Stimulated activated CD4-positive, alpha-beta T cell treated with anti-CD3 and anti-CD28 coated beads, Interleukin-15, amount 100 ng/mL, for 48 hours (primary cell): ENCODE results near the gene MOK.

Experiments used
- DNase-seq, 2 donors: peaks; one replicate each; pipeline ENCODE4 v3.0.0-alpha.2; 2020; ENCODE audit warnings: low read depth in 2 of 2

MOK gene

DNA sequence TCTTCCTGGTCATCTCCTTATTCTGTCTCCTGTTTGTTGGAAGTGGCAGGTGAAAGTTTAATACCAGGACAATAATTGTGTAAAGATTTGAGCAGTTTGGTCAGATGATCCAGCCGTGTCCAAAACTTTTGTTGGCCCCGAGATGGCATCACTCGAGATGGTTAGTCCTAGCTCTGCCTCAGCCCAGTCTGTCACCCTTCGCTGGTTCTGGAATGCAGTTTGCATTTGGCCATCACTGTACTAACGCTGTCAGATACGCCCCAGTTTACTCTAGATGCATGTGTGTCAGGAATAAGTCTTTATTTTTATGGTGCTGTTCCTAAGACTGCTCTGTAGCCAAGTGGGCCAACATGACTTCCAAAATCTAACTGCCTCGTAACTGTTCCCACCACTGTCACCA lies 79.6 kb downstream of the MOK start:
- no peak for DNase-seq

DNA sequence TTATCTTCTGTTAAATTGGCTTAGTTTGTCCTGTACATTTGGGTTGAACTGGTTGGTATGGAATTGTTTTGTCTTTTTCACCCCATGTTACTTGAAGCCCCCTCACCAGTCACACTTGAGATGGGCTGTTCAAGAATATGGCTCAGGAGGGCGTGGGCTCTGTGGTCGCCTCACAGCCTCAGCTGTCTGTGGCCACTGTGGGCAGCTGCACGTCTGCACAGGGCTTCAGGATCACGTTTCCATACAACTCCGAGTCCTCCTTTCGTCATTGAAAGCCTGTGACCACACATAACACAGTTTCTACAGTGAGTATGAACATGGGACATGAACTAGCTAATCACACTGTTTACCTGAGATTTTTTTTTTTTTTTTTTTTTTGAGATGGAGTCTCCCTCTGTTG lies 81.3 kb downstream of the MOK start:
- DNase-seq: no peak

DNA sequence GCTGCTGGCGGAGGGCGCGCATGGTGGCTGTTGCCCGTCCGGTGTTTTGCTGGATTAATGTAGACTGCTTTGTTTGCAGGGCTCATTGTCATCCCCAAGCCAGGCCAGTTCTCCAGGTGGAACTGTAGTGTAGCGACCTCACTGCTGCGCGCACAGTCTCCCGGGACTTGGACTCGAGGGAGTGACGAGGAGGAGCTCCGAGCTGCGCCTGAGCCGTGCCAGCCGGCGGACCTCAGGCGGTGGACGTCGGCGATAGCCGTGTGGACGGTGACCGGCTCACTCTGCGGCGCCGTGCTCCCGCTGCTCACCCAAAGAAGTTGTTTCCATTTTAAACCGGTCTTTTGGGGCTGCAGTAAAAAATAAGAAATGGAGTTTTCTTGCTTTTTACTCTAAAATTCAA lies 82.2 kb downstream of the MOK start:
- DNase-seq: no peak

DNA sequence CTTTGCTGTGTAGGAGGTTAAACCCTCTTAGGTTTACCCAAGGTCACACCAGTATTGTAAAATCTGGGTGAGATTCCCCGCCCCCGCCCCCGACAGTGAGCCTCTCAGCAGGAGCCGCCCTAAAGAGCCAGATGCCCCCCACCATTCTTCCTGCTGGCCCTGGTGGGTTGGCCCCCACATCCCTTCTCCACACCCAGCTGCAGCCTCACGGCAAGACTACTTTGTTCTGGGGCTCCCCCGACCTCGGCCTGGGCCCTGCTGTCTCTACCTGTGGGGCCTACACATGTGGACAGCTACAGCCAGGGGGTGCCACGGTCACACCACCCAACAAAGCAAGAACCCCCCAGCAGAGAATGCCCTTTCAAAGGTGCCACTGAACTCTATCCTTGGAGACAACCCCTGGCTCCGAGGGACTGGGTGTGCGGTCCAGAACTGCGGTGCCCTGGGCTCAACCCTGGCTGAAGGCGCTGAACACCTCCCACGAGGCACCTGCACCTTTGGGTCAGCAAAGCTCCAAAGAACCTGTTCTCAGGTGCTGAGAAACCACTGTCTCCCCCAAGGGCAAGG lies 82.9 kb downstream of the MOK start:
- DNase-seq: no peak

GRCh38 chr14:102221026-102221425 lies 83.9 kb downstream of the MOK start:
- DNase-seq: no peak

- no peak for DNase-seq
Measured at GRCh38 chr14:102220031-102220430, 84.9 kb downstream of the MOK start.

DNA sequence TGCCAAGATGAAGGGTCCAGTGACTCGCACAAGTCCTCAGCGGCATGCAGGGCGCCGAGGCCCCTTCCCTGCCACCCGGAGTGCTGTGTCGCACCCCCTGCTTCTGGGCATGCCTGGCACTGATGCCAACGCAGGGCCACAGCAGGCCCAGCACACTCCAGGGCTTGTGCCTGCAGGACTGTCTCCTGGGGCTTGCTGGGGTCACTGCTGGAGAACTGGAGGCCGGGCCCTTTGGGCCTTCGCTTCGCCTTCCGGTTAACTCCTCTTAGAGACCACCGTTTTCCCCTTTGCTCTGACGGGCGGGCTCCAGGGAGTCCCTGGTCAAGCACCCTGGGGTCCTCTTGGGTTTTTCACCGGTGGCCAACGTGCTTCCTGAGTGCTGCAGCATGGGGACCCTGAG lies 85.6 kb downstream of the MOK start:
- DNase-seq: no peak

DNA sequence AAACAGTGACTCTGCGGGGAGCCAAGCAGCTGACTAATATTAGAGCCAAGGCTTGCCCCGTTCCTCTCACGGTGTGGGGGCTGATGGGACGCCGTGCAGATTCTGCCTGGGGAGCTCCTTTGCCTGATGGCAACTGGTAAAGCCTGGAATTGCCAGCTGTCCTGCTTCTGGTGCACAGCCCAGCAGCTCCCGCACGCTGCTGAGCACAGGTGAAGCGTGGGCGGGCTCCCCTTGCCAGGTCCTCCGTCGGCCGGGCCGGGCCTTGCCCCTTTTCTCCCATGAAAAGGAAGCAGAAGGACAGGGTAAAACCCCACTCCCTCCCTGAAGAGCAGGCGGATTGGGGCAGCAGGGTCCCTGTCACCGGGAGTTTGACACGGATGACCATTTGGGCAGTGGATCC lies 86.3 kb downstream of the MOK start:
- no peak for DNase-seq

DNA sequence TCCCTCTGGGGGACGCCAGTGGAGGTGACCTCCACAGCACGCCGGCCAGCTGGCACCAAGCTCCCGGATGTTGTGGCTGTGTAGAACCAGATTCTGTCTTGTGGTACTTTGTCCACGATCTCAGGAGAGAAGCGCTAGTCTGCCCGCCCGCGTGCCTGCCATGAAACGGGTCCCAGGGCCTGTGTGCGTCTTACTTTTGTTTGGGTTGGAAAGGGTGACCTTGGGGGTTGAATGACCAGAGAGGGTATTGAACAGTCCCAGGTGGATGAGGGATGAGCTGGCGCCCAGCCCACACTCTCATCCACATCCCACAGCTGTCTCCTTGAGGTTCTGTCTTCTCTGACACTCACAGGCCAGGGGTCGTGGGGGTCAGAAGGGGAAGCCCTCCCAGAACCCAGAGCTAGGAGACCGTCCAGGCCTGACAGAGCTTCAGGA lies 87.0 kb downstream of the MOK start:
- DNase-seq: no peak

GRCh38 chr14:102217399-102217798 lies 87.6 kb downstream of the MOK start:
- no peak for DNase-seq

DNA sequence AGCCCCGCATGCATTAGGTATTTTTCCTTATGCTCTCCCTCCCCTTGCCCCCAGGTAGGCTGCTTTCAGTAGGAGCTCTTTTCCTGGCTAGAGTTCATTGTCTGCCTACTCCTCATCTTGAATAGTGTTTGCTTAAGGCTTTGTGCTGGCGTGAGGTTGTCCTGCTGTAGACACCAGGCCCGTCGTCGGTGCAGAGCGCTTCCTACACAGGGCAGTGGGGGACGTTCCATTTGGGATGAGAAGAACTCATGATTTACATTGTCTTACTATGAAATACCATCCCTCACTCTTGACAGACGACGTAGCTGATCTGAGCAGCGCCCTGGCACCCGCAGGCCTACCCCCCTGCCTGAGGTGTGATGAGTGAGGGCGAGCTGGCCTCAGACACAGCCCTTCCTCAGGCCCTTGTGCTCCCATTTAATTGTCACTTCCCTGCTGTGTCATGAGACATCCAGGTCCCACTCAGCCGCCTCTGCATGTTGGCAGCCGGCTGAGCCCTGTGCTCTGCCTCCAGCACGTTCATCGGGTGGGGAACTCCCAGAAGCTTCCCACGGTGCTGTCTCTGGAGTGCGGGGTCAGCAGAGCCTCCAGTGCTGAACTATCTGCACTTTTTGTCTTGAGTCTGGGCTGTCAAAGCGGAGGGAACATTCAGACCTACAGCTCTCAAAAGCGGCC lies 89.3 kb downstream of the MOK start:
- DNase-seq: no peak

DNA sequence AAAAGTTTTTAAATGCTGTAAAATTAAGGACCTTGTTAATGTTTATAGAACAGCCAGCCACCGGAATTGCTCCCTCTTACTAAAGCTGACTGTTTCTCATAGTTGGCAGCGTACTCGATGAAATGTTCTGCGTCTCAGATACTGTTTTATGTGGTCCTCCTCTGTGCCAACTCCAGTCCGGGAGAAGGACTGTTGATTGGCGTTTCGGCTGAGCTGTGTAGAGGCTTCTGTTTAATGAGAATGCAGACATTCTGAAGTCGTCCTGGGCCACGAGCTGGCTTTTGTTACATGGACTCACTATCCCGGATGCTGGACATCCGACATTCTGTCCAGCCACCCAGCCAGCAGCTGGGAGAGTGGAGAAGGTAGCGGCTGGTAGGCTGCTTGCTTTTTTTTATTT lies 89.9 kb downstream of the MOK start:
- no peak for DNase-seq

DNA sequence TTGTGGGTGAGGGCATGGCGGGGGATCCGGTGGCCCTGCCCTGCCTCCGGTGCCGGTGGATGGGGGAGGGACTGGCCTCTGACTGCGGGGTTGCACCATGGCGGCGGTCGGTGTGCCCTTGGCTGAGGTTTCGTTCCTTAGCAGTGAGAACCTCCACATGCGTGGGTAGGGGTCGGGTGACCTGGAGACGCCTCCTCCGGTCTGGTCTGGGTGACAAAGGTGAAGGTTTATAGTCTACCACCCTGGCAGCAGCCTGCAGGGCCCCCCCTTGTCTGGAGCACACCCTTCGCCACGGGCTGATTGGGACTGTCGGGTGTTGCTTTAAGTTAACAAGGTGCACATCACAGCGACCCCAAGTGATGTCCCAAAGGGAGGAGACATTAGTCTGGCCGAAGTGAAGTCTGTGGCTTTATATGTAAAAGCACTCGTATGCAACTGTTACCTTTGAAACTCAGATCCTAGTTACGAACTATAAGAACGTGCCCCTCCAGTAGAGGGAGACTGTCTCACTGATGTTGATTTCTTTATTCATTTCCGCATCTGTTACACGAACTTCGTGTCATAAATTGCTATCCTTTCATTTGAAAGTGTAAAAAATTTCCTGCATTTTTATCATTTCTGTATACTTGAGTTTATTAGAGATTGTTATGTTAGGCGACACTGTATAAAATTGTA lies 90.8 kb downstream of the MOK start:
- DNase-seq: no peak

GRCh38 chr14:102213470-102213869 lies 91.5 kb downstream of the MOK start:
- no peak for DNase-seq

- DNase-seq: no peak
Measured at GRCh38 chr14:102212845-102213244, 92.1 kb downstream of the MOK start.

DNA sequence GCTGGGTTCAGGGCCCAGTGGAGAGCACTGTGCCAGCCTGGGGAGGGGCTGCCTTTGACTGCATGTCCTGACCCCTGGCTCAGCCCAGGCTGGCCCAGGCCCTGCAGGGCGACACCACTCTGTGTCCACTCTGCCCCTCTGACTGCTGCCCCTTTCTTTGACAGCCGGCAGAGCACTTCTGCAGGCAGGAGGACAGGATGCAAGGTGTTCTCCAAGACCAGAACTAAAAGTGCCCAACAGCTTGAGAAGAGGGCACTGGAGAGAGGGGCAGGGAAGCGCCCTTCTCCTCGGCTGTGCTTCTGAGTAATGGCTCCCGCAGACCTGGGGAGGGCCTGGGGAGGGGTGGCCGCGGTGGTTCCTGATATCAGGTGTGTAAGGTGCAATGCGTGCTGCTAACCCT lies 92.6 kb downstream of the MOK start:
- no peak for DNase-seq

GRCh38 chr14:102211240-102211639 lies 93.7 kb downstream of the MOK start:
- no peak for DNase-seq

- DNase-seq: no peak
Measured at GRCh38 chr14:102210421-102211042, 94.4 kb downstream of the MOK start.

- no peak for DNase-seq
Measured at GRCh38 chr14:102209224-102209966, 95.6 kb downstream of the MOK start.

- no peak for DNase-seq
Measured at GRCh38 chr14:102208741-102209140, 96.2 kb downstream of the MOK start.

- DNase-seq: no peak
Measured at GRCh38 chr14:102207831-102208365, 97.1 kb downstream of the MOK start.

DNA sequence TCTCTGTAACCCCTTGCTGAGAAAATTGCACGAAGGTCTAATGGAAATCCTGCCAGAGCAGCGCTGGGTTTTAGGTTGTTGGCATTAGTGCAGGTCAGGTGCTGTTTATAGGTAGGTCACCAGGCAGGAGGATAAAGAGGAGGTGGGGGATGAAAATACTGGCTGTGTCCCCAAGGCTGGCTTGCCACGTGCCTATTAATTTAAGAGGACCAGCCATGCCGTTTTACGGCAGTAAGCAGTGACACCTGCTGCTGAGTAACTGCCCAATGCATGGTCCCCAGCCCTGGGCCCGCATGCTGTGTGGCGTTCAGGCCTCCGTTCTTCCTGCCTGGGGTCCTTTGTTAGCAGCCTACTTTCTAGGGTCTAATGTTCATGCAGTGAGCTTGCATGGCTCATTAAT lies 98.0 kb downstream of the MOK start:
- DNase-seq: no peak
